GM19328 (cell line): Measurements from ENCODE around the gene NOTCH2NLA.
"Not testable (repeated sequence)": the region's sequence is repeated elsewhere in the genome, so short reads cannot be mapped to it uniquely, and the experiment has no call there.

ENCODE experiments used
- ATAC-seq: cut with Tn5 transposase; IDR thresholded peaks from one replicate; pipeline ENCODE4 v1.9.1; 2021; ENCODE audit warnings: mild to moderate bottlenecking, moderate library complexity; ENCODE audit not compliant: unreplicated experiment

Gene NOTCH2NLA

GRCh38 chr1:146228710-146229477 lies at the start of gene NOTCH2NLA:
Gene NOTCH2NLA, minus strand, starts transcription at chr1:146229021. Its CDS starts 39,684 bp downstream, at chr1:146189337.
- not testable (repeated sequence) for ATAC-seq

DNA sequence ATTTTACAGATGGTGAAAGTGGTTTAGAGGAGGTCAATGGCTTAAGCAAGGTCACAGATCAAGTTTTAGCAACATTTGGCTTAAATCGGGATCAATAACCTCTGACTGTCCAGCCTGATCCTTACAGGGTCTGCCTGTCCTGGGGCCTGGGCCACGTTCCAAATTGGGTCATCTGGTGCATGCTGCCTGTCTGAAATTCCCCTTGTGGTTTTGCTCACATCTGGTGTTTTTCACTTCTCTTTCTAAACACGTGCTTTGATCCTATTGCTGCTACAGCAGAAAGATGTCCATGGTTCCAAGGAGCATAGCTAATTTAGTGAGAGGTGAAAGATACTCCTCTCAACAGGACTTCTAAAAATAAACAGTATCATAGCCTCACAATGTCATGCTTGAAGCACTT lies 49.5 kb upstream of the NOTCH2NLA start:
- ATAC-seq, result not testable (repeated sequence)

DNA sequence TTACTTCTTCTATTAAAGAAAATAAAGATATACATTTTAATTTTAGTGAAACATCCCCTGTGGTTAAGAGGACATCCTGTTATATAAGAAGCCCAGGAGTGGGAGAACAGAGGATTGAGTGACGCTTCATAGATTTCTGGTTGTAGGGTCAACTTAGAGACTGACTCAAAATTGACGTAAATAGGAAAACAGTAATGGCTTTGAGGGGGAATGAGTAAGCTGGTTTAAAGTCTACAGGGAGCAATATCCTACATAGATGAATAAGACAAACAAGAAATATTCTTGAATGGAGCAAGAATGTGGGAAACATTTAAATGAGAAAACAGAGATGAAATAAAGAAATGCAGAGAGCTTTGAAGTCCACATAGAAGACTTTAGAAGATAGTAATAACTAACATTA lies 48.3 kb upstream of the NOTCH2NLA start:
- not testable (repeated sequence) for ATAC-seq

- not testable (repeated sequence) for ATAC-seq
Measured at GRCh38 chr1:146274083-146274482, 45.3 kb upstream of the NOTCH2NLA start.

GRCh38 chr1:146273194-146273593 lies 44.4 kb upstream of the NOTCH2NLA start:
- ATAC-seq, result not testable (repeated sequence)

- not testable (repeated sequence) for ATAC-seq
Measured at GRCh38 chr1:146272734-146273133, 43.9 kb upstream of the NOTCH2NLA start.

GRCh38 chr1:146271977-146272376 lies 43.2 kb upstream of the NOTCH2NLA start:
- ATAC-seq, result not testable (repeated sequence)

DNA sequence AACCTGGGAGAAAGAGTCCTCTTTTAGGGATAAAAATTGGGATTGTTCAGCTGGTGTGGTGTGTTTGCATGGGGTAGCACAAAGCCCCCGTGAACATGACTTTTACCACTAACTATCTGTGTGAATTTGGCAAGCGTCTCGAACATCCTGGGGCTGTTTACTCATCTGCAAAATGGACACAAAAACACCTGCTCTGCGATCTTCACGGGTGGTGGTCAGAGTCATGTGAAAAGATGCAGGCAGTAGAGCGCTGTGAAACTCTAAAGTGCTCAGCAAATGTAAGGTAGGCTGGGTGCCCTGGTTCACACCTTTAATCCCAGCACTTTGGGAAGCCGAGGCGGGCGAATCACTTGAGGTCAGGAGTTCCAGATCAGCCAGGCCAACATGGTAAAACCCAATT lies 41.3 kb upstream of the NOTCH2NLA start:
- ATAC-seq, result not testable (repeated sequence)

DNA sequence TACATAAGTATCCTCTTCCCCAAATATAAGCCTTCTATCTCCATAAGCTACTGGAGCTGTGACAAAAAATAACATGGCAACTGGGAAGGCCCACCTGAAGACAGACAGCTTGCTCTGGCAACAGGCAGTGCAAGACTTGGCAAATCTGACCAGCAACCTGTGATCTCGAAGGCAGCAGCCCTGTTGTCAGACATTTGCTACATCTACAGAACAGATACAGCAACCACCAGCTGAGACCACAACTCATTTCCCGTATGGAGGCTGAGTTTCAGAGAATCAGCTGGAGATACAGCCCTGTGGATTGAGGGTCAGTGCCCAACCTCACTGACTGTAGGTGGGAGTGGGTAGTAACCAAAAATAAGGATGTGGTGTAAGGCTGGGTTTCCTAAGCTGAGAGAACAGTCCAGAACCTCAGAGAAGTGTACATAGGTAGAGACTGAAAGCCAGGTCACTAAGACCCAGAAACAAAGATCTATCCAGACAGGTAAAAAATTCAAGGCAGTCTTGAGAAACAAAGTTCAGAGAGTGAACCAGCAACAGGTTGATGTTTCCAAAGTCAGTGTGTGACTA lies 37.4 kb upstream of the NOTCH2NLA start:
- not testable (repeated sequence) for ATAC-seq

DNA sequence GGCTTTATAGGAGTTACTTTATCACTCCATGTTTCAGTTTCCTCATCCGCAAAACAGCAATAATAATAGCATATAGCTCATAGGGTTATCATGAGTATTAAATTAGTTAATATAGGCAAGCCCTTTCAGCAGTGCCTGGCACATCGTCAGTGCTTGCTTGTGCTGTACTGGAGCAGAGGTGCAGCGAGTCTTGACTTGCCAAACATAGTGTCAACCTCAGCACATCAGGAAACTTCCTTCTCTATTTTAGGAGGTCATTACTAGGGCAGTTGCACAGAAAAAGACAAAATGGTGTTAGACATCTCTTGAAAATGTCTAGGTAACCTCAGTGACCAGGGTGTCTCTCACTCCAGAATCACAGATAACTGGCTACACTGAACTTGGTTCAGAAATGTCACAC lies 35.9 kb upstream of the NOTCH2NLA start:
- ATAC-seq, result not testable (repeated sequence)

DNA sequence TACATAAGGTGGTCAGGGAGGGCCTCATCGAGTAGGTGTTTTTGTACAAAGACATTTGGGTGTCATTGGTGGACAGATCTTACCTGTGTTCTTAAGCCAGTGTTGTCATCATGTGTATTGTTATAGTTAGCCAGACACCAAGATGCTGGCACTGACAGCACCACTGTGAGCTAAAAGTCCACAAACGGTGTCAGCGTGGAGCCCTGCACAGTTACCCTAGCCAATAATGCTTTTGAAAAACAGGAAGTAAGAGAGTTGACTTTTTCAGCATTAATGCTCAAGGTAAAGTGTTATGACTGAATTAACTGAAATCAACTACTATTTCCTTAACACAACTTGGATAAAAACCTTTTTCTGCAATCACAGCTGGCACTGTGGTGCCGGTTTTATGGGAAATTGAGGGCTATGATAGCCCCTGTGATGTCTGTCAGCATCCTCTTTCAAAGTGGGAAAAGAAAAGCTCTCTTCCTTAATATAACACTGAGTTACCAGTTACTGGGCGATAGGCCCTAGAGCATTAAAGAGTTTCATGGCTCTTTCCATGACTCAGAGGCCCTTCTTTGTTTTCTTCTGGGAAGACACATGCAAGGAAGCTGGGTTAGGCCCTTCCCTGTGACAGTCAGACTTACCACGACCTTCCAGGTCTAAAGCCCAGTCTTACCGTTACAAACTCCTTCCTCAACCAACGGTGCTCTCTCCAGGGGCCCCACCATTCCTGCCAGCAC lies 31.3 kb upstream of the NOTCH2NLA start:
- not testable (repeated sequence) for ATAC-seq

DNA sequence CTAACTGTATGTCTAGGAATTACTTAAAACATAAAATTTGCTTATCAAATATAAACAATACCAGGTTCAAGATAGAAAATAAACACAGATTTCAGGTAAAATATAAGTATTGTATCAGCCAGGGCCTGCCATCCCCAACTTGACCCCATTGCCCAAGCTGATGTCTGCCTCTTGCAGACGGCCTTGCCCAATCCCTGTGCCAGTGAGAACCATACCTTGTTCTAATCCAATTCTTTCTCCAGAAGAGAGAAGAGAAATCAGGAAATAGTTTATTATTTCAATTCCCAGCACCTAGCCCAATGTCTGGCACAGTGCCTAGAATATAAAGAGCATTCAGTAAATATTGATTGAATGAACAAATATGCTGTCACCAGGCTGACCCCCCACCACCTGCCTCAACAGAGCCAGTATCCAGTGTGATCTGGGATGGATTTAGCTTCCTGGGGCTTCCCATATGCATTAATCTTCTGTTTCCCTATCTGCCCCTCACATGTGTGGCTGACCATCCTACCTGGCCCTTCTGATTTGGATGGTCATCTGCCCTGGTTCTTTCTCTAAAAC lies 29.3 kb upstream of the NOTCH2NLA start:
- ATAC-seq, result not testable (repeated sequence)

DNA sequence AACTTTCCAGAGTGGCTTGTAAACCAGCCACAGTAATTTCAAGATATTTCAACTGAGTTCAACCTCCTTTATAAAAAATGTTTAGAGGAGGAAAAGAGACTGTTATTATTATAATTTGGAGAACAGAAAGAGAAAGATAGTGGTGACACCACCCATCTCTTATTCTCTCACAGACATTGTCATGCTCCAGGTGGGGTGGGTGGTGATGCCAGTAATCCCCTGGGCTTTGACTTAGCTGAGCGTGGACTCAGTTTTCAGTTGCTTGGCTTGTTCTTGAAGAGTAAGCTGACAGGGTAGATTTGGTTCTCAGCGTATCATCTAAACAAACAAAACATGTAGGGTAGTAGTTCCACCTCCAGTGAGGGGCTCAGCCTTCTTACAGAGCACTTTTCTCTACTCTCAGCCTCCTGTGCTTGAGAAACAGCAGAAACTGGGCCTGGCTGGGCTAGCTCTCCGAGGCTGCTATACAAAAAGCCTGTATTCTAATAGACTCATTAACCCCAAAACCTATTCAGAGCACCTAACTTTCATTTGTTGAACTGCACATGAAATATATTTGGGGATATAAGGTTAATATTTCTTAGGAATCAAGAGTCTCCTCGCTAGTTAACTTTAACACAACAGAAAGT lies 25.9 kb upstream of the NOTCH2NLA start:
- ATAC-seq, result not testable (repeated sequence)

- ATAC-seq, result not testable (repeated sequence)
Measured at GRCh38 chr1:146253249-146253855, 24.5 kb upstream of the NOTCH2NLA start.

- ATAC-seq, result not testable (repeated sequence)
Measured at GRCh38 chr1:146251523-146251922, 22.7 kb upstream of the NOTCH2NLA start.

DNA sequence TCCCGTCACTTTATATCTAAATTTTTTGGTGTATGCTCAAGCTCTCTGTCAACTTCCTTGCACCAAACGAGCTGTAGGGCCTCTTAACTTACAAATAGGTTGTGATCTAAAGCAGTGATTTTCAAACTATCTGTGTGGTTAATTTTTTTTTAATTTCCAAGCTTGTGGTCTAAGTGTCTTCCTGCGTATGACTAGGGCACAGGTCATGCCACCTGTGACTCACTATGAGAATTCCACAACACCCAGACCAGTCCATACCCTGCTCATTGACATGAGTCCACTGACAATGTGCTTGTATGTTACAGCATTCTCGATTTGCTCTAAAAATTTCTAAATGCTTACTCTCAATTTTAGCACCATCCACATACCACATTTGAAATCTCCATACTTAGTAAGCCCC lies 19.8 kb upstream of the NOTCH2NLA start:
- not testable (repeated sequence) for ATAC-seq

- not testable (repeated sequence) for ATAC-seq
Measured at GRCh38 chr1:146236626-146237025, 7.8 kb upstream of the NOTCH2NLA start.

GRCh38 chr1:146236026-146236601 lies 7.3 kb upstream of the NOTCH2NLA start:
- ATAC-seq, result not testable (repeated sequence)

- not testable (repeated sequence) for ATAC-seq
Measured at GRCh38 chr1:146228144-146228682, 608 bp downstream of the NOTCH2NLA start.

GRCh38 chr1:146174531-146174930 lies 54.3 kb downstream of the NOTCH2NLA start:
- not testable (repeated sequence) for ATAC-seq
